Keratinocyte (primary cell): Measurements from ENCODE around the gene NCAPD3. TPM values are rescaled to one million over a fixed set of nuclear protein-coding genes. Genes with fewer than 3 reads are reported as not detected.
A peak's percentile ranks its signal among the peaks of the same experiment; 100 is the strongest.

Experiments
- DNase-seq: peaks from one replicate; pipeline ENCODE4 v3.0.0-alpha.2; 2011; ENCODE audit warnings: low read depth, missing footprints, low spot score
- FAIRE-seq: peaks from 2 replicates; lab custom pipeline; 2011; peaks lifted over from hg19 to GRCh38; lab: Jason Lieb, UNC
- H2AFZ ChIP-seq: 2 replicates; pipeline ENCODE4 v1.6.0; 2012; ENCODE audit warnings: low read length, control low read depth, inconsistent platforms; ENCODE audit not compliant: control insufficient read depth
- H3K27ac ChIP-seq: 2 replicates; pipeline ENCODE4 v1.5.1; 2011; ENCODE audit warnings: low read length; ENCODE audit not compliant: control insufficient read depth, insufficient read depth
- H3K27me3 ChIP-seq: 3 replicates; pipeline ENCODE4 v1.6.0; 2011; ENCODE audit warnings: low read length; ENCODE audit not compliant: control insufficient read depth, insufficient read depth; ENCODE audit errors: extremely low read depth
- H3K36me3 ChIP-seq, 2 experiments: 2 replicates in 1 of 2; 3 replicates in 1 of 2; pipeline ENCODE4 v1.5.1; 2011; ENCODE audit warnings: low read length in 2 of 2, mild to moderate bottlenecking in 1 of 2; ENCODE audit not compliant: control insufficient read depth in 2 of 2, insufficient read depth in 2 of 2; ENCODE audit errors: extremely low read depth in 1 of 2
- H3K4me1 ChIP-seq: 3 replicates; pipeline ENCODE4 v1.5.1; 2011; ENCODE audit warnings: low read length; ENCODE audit not compliant: control insufficient read depth, insufficient read depth; ENCODE audit errors: extremely low read depth
- H3K4me2 ChIP-seq: 3 replicates; pipeline ENCODE4 v1.6.0; 2011; ENCODE audit warnings: low read depth, low read length; ENCODE audit not compliant: control insufficient read depth, insufficient read depth; ENCODE audit errors: extremely low read depth
- H3K4me3 ChIP-seq, 3 experiments: fragments of 200-600 bp in 1 of 3; sonication (generic) in 1 of 3; 2 replicates in 2 of 3; 3 replicates in 1 of 3; pipeline ENCODE4 v1.5.1; 2011 to 2016; ENCODE audit warnings: low read length in 3 of 3, mild to moderate bottlenecking in 3 of 3, control low read depth in 2 of 3, inconsistent platforms in 1 of 3, low read depth in 1 of 3, mixed read lengths in 1 of 3, mixed run types in 1 of 3, moderate library complexity in 1 of 3; ENCODE audit not compliant: control insufficient read depth in 2 of 3, insufficient read depth in 2 of 3; ENCODE audit errors: extremely low read depth in 1 of 3
- H3K79me2 ChIP-seq: 2 replicates; pipeline ENCODE4 v1.6.0; 2012; ENCODE audit warnings: low read length; ENCODE audit not compliant: control insufficient read depth, insufficient read depth
- H3K9ac ChIP-seq: 3 replicates; pipeline ENCODE4 v1.6.0; 2011; ENCODE audit warnings: low read length; ENCODE audit not compliant: control insufficient read depth, insufficient read depth; ENCODE audit errors: extremely low read depth
- H3K9me1 ChIP-seq: 3 replicates; pipeline ENCODE4 v1.6.0; 2011; ENCODE audit warnings: low read length; ENCODE audit not compliant: control insufficient read depth, insufficient read depth; ENCODE audit errors: extremely low read depth
- H3K9me3 ChIP-seq: 2 replicates; pipeline ENCODE4 v1.5.1; 2012; ENCODE audit warnings: low read depth, low read length; ENCODE audit not compliant: control insufficient read depth
- H4K20me1 ChIP-seq: 3 replicates; pipeline ENCODE4 v1.6.0; 2011; ENCODE audit warnings: low read length; ENCODE audit not compliant: control insufficient read depth, insufficient read depth; ENCODE audit errors: extremely low read depth
- EZH2 ChIP-seq: IDR thresholded peaks from one replicate; pipeline ENCODE4 v1.6.1; 2012; ENCODE audit warnings: inconsistent platforms, mild to moderate bottlenecking, low read length, moderate library complexity
- dilution Hi-C: fragments of 300-500 bp; cut with MboI; formaldehyde crosslinking; loops from one replicate; pipeline ENCODE4 v1.7.0; 2020; ENCODE audit warnings: low sequenced_read_pairs; ENCODE audit not compliant: extremely low pct_ligation_motif_present
- polyA plus RNA-seq, 5 experiments: library from polyadenylated mRNA; depleted of rRNA in 3 of 5; stranded (reverse) in 3 of 5; stranded (forward) in 1 of 5; unstranded in 1 of 5; fragments of >200 nt; gene quantifications; 1 replicate in 1 of 5; 2 replicates in 3 of 5; 3 replicates in 1 of 5; pipeline versions ENCODE4 v1.2.1 to v1.2.3, GENCODE V29; 2011 to 2012; ENCODE audit warnings: missing spikeins in 2 of 5, low read depth in 1 of 5, low replicate concordance in 1 of 5
- TF ChIP-seq, protein P1 (sequence below), 3 experiments: IDR thresholded peaks in 1 of 3; conservative IDR thresholded peaks in 1 of 3; optimal IDR thresholded peaks in 1 of 3; 2 replicates in 2 of 3; 3 replicates in 1 of 3; pipeline versions ENCODE3 to v1.5.1; 2011; ENCODE audit warnings: low read length in 3 of 3, mild to moderate bottlenecking in 3 of 3, moderate library complexity in 2 of 3, control low read depth in 1 of 3, inconsistent platforms in 1 of 3; ENCODE audit not compliant: insufficient read depth in 2 of 3; ENCODE audit errors: extremely low read depth in 1 of 3

NCAPD3 gene
- polyA plus RNA-seq, 1 donor (not counting 4 experiments of a cell fraction or from before 2014, with no cell fraction given): 23.0 TPM

GRCh38 chr11:134245434-134245833 lies 21.7 kb upstream of the NCAPD3 start:
- H3K9ac ChIP-seq: no peak overlapping the region
- no peaks in the 10 kb centered on the region for H3K79me2 ChIP-seq
- no peak for TF ChIP-seq EZH2
- TF ChIP-seq, protein P1, sequence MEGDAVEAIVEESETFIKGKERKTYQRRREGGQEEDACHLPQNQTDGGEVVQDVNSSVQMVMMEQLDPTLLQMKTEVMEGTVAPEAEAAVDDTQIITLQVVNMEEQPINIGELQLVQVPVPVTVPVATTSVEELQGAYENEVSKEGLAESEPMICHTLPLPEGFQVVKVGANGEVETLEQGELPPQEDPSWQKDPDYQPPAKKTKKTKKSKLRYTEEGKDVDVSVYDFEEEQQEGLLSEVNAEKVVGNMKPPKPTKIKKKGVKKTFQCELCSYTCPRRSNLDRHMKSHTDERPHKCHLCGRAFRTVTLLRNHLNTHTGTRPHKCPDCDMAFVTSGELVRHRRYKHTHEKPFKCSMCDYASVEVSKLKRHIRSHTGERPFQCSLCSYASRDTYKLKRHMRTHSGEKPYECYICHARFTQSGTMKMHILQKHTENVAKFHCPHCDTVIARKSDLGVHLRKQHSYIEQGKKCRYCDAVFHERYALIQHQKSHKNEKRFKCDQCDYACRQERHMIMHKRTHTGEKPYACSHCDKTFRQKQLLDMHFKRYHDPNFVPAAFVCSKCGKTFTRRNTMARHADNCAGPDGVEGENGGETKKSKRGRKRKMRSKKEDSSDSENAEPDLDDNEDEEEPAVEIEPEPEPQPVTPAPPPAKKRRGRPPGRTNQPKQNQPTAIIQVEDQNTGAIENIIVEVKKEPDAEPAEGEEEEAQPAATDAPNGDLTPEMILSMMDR (optimal IDR thresholded peaks at IDR 0.05 in 1 of 3, IDR thresholded peaks at IDR 0.05 in 1 of 3, conservative IDR thresholded peaks at IDR 0.05 in 1 of 3; ENCODE audit: extremely low read depth in 1 of 3, insufficient read depth in 2 of 3, low read length in 3 of 3): no peak
- DNase-seq: no peak
- no peak overlapping the region for H3K4me3 ChIP-seq
- no peak overlapping the region for H2AFZ ChIP-seq
- no peaks in the 10 kb centered on the region for H3K9me3 ChIP-seq
- no peaks in the 10 kb centered on the region for H3K9me1 ChIP-seq
- H3K36me3 ChIP-seq: peaks cover 39 to 45% of the 10 kb centered on the region in 2 experiments
- no peaks in the 10 kb centered on the region for H3K27me3 ChIP-seq
- H4K20me1 ChIP-seq: no peaks in the 10 kb centered on the region
- H3K27ac ChIP-seq: no peak overlapping the region
- dilution Hi-C loops: no loop called here
- no peak for FAIRE-seq
- H3K4me2 ChIP-seq: no peak overlapping the region
- H3K4me1 ChIP-seq: peaks cover 2% of the 10 kb centered on the region

DNA sequence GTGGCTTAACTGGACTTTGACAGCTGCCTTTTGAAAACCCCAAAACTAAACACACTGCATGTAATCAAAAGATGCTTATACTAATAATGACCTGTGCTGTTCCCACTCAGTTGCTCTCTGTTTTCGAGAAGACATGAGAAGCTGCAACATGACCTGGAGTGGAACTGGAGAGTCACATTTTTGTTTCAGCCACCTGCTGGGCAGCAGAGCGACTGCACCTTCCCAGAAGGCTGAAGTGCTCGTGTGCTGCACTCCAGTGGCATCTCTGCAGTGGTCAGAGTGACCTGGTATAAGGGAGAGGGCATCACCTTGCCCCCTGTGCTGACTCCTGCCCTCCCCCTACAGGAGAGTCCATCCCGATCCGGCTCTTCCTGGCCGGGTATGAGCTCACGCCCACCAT lies 20.8 kb upstream of the NCAPD3 start:
- no peak overlapping the region for H3K9ac ChIP-seq
- H3K27me3 ChIP-seq: no peaks in the 10 kb centered on the region
- no peaks in the 10 kb centered on the region for H3K9me3 ChIP-seq
- peaks cover 39% of the 10 kb centered on the region in 2 experiments for H3K36me3 ChIP-seq
- no peaks in the 10 kb centered on the region for H3K79me2 ChIP-seq
- no peaks in the 10 kb centered on the region for H3K9me1 ChIP-seq
- H2AFZ ChIP-seq: no peak overlapping the region
- dilution Hi-C loops: no loop called here
- no peak for TF ChIP-seq EZH2
- TF ChIP-seq, protein P1 (optimal IDR thresholded peaks at IDR 0.05 in 1 of 3, IDR thresholded peaks at IDR 0.05 in 1 of 3, conservative IDR thresholded peaks at IDR 0.05 in 1 of 3; ENCODE audit: extremely low read depth in 1 of 3, insufficient read depth in 2 of 3, low read length in 3 of 3): peak; percentile 48 to 66 (median 49)
- H3K4me2 ChIP-seq: no peak overlapping the region
- no peak overlapping the region for H3K4me3 ChIP-seq
- no peaks in the 10 kb centered on the region for H4K20me1 ChIP-seq
- no peak for DNase-seq
- peaks cover 2% of the 10 kb centered on the region for H3K4me1 ChIP-seq
- no peak overlapping the region for H3K27ac ChIP-seq
- no peak for FAIRE-seq
